Activated CD8-positive, alpha-beta memory T cell treated with anti-CD3 and anti-CD28 coated beads, Interleukin-2, amount 50 U/mL, for 48 hours (primary cell): ENCODE data around the gene CSTA.
"Not testable (repeated sequence)": the region's sequence is repeated elsewhere in the genome, so short reads cannot be mapped to it uniquely, and the experiment has no call there.

Source experiments
- DNase-seq: peaks from one replicate; pipeline ENCODE4 v3.0.0-alpha.2; 2020

The CSTA gene

GRCh38 chr3:122322095-122323075 lies 2.7 kb upstream of the CSTA start:
- DNase-seq = no peak

- no peak for DNase-seq
Measured at GRCh38 chr3:122325769-122326168, 721 bp downstream of the CSTA start.

GRCh38 chr3:122331886-122332285 lies 6.8 kb downstream of the CSTA start:
- no peak for DNase-seq

GRCh38 chr3:122332551-122332950 lies 7.5 kb downstream of the CSTA start:
- no peak for DNase-seq

- DNase-seq = no peak
Measured at GRCh38 chr3:122342803-122343202, 17.8 kb downstream of the CSTA start.

- DNase-seq = no peak
Measured at GRCh38 chr3:122343654-122344053, 18.6 kb downstream of the CSTA start.

GRCh38 chr3:122349171-122349570 lies 24.1 kb downstream of the CSTA start:
- no peak for DNase-seq

- no peak for DNase-seq
Measured at GRCh38 chr3:122350814-122351418, 25.9 kb downstream of the CSTA start.

GRCh38 chr3:122351612-122352011 lies 26.6 kb downstream of the CSTA start:
- no peak for DNase-seq

- no peak for DNase-seq
Measured at GRCh38 chr3:122353215-122353614, 28.2 kb downstream of the CSTA start.

- no peak for DNase-seq
Measured at GRCh38 chr3:122353893-122354401, 28.9 kb downstream of the CSTA start.

- no peak for DNase-seq
Measured at GRCh38 chr3:122355612-122356011, 30.6 kb downstream of the CSTA start.

- no peak for DNase-seq
Measured at GRCh38 chr3:122356402-122356801, 31.4 kb downstream of the CSTA start.

- DNase-seq = no peak
Measured at GRCh38 chr3:122357828-122358702, 33.0 kb downstream of the CSTA start.

- no peak for DNase-seq
Measured at GRCh38 chr3:122358703-122359032, 33.6 kb downstream of the CSTA start.

- no peak for DNase-seq
Measured at GRCh38 chr3:122362026-122362425, 37.0 kb downstream of the CSTA start.

- DNase-seq = no peak
Measured at GRCh38 chr3:122364490-122364889, 39.4 kb downstream of the CSTA start.

- no peak for DNase-seq
Measured at GRCh38 chr3:122365073-122365472, 40.0 kb downstream of the CSTA start.

GRCh38 chr3:122365582-122366378 lies 40.7 kb downstream of the CSTA start:
- not testable (repeated sequence) for DNase-seq

GRCh38 chr3:122366379-122366749 lies 41.3 kb downstream of the CSTA start:
- no peak for DNase-seq

- no peak for DNase-seq
Measured at GRCh38 chr3:122374034-122374433, 49.0 kb downstream of the CSTA start.

GRCh38 chr3:122377975-122378374 lies 52.9 kb downstream of the CSTA start:
- no peak for DNase-seq
